BLaER1 treated with 17β-estradiol and CSF1 and Interleukin-3, amounts not matched to agents 10 nM and 100 nM (cell line): Measurements from ENCODE around the gene AIG1.
A peak's percentile ranks its signal among the peaks of the same experiment; 100 is the strongest.
"Not testable (repeated sequence)": the region's sequence is repeated elsewhere in the genome, so short reads cannot be mapped to it uniquely, and the experiment has no call there.

ENCODE experiments used
- H3K27ac ChIP-seq, 11 experiments: shearing (Covaris generic); formaldehyde crosslinking; 2 replicates each; pipeline ENCODE4 v1.8.1; 2022
- H3K27me3 ChIP-seq, 11 experiments: shearing (Covaris generic); formaldehyde crosslinking; 2 replicates each; pipeline ENCODE4 v1.8.1; 2022
- H3K36me3 ChIP-seq, 11 experiments: shearing (Covaris generic); formaldehyde crosslinking; 2 replicates each; pipeline ENCODE4 v1.8.1; 2022
- H3K4me1 ChIP-seq, 10 experiments: shearing (Covaris generic); formaldehyde crosslinking; 2 replicates each; pipeline ENCODE4 v1.8.1; 2022
- H3K4me2 ChIP-seq, 11 experiments: shearing (Covaris generic); formaldehyde crosslinking; 2 replicates each; pipeline ENCODE4 v1.8.1; 2022
- H3K4me3 ChIP-seq, 10 experiments: shearing (Covaris generic); formaldehyde crosslinking; 2 replicates each; pipeline ENCODE4 v1.8.1; 2022
- H3K9ac ChIP-seq, 11 experiments: shearing (Covaris generic); formaldehyde crosslinking; 2 replicates each; pipeline ENCODE4 v1.8.1; 2022
- H3K9me3 ChIP-seq, 11 experiments: shearing (Covaris generic); formaldehyde crosslinking; replicated peaks in 1 of 11; 2 replicates each; pipeline ENCODE4 v1.8.1; 2022
- H4K20me1 ChIP-seq, 11 experiments: shearing (Covaris generic); formaldehyde crosslinking; 2 replicates each; pipeline ENCODE4 v1.8.1; 2022
- Cebpa-rat ChIP-seq, 11 experiments: shearing (Covaris generic); IDR thresholded peaks; 2 replicates each; pipeline ENCODE4 v1.8.1; 2022

The AIG1 gene

GRCh38 chr6:143160015-143160414 is 99.3 kb downstream of the AIG1 start:
- H3K4me3 ChIP-seq, result no peak overlapping the region
- peaks cover 0 to 23% (median 7%) of the 10 kb centered on the region in 10 experiments; a peak in 10 of 20 replicates for H3K4me1 ChIP-seq
- no peak overlapping the region for H3K9ac ChIP-seq
- no peaks in the 10 kb centered on the region for H3K27me3 ChIP-seq
- TF ChIP-seq Cebpa-rat (IDR thresholded peaks at IDR 0.05), result no peak
- no peaks in the 10 kb centered on the region for H3K36me3 ChIP-seq
- H3K27ac ChIP-seq, result no peak overlapping the region
- no peaks in the 10 kb centered on the region for H3K9me3 ChIP-seq
- H4K20me1 ChIP-seq, result no peaks in the 10 kb centered on the region
- H3K4me2 ChIP-seq, result no peak overlapping the region

DNA sequence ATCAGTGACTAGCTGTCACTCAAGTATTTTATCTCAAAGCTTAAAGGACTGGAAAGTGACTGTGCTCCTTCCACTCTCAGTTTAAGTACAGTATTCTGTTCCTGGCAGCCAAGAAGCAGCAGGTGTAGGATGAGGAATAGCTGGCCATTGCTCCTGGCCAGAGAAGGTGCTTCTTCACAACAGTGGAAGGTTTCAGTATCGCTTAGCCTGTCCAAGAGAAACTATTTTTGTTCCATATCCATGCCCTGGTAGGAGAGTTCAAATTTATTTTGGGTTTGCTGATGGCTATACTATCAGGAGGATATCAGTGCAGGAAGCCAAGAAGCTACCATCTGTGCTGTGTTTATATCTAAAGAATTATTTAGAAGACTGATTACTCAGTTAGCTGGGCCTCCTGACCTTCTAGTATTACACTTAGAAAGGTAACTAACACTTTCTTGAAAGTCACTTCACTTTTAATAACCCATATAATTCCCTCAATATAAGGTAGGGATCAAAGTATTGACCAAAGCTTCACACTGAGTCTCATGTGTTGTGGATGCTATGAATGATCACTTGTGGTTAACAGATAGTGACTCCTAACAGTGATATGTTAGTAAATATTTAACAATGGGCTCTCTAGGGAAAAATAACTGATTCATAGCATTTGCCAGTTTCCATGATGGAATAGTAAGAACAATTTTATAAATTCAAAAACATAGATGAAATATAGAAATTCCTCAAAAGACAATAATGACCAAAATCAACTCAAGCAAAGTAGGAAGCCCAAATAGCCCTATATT is 99.9 kb downstream of the AIG1 start:
- no peak for TF ChIP-seq Cebpa-rat (IDR thresholded peaks at IDR 0.05)

GRCh38 chr6:143163621-143164020 is 102.9 kb downstream of the AIG1 start:
- Histone ChIP-seq H3K4me2 (no peak overlapping the region), H3K36me3 (no peaks in the 10 kb centered on the region)

More for the DNA sequence above, 99.9 kb downstream of the AIG1 start:
- peaks cover 0 to 20% (median 7%) of the 10 kb centered on the region in 10 experiments; a peak in 10 of 20 replicates for H3K4me1 ChIP-seq
- H3K4me3 ChIP-seq, result no peak overlapping the region
- no peaks in the 10 kb centered on the region for H3K27me3 ChIP-seq
- no peak overlapping the region for H3K27ac ChIP-seq
- H3K36me3 ChIP-seq, result no peaks in the 10 kb centered on the region
- H3K9me3 ChIP-seq, result no peaks in the 10 kb centered on the region
- H4K20me1 ChIP-seq, result no peaks in the 10 kb centered on the region
- no peak overlapping the region for H3K9ac ChIP-seq
- no peak overlapping the region for H3K4me2 ChIP-seq

GRCh38 chr6:143164565-143165105 is 103.9 kb downstream of the AIG1 start:
- H4K20me1 ChIP-seq, result no peaks in the 10 kb centered on the region
- TF ChIP-seq Cebpa-rat (IDR thresholded peaks at IDR 0.05), result no peak
- H3K27ac ChIP-seq, result no peak overlapping the region
- H3K4me1 ChIP-seq, result peaks cover 0 to 7% (median 0%) of the 10 kb centered on the region in 10 experiments; a peak in 3 of 20 replicates
- no peaks in the 10 kb centered on the region for H3K27me3 ChIP-seq
- no peaks in the 10 kb centered on the region for H3K36me3 ChIP-seq
- no peaks in the 10 kb centered on the region for H3K9me3 ChIP-seq
- peak overlapping the region in 2 of 11 experiments; percentile 1 to 4; a peak in 2 of 22 replicates for H3K4me2 ChIP-seq
- no peak overlapping the region for H3K9ac ChIP-seq
- no peak overlapping the region for H3K4me3 ChIP-seq

More at GRCh38 chr6:143163621-143164020, 102.9 kb downstream of the AIG1 start:
- H3K9me3 ChIP-seq, result no peaks in the 10 kb centered on the region
- no peak overlapping the region for H3K9ac ChIP-seq
- H4K20me1 ChIP-seq, result no peaks in the 10 kb centered on the region
- H3K27ac ChIP-seq, result no peak overlapping the region
- TF ChIP-seq Cebpa-rat (IDR thresholded peaks at IDR 0.05), result no peak
- H3K27me3 ChIP-seq, result no peaks in the 10 kb centered on the region
- H3K4me1 ChIP-seq, result peaks cover 0 to 7% (median 1%) of the 10 kb centered on the region in 10 experiments; a peak in 9 of 20 replicates
- no peak overlapping the region for H3K4me3 ChIP-seq

DNA sequence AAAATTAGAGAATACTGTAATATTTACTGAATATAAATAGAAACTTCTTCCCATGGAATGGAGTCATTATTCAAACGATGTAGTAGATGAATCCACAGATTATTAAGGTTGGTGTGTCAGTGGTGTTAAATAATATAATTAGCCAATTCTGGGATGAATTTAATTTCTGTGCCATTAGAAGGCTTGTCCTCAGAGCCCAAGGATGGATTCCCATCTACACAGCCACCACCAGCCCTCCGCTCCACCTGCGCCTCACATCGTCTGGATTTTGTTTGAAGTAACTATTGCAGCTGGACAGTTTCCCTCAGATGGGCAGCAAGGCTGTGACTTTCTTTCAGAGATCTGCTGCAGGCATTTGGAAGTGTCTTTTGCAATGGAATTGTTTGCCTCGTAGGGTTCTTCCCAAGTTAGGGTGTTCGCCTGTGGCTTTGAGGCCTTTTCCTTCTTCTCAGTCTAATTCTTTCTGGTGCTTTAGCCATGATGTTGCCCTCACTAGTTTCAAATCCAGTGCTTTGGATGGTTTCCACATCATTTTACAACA is 104.7 kb downstream of the AIG1 start:
- H3K4me3 ChIP-seq, result no peak overlapping the region
- no peak for TF ChIP-seq Cebpa-rat (IDR thresholded peaks at IDR 0.05)
- no peak overlapping the region for H3K4me2 ChIP-seq
- no peak overlapping the region for H3K27ac ChIP-seq
- H3K27me3 ChIP-seq, result no peaks in the 10 kb centered on the region
- no peak overlapping the region for H3K9ac ChIP-seq
- H3K4me1 ChIP-seq, result peaks cover 0 to 7% (median 0%) of the 10 kb centered on the region in 10 experiments; a peak in 3 of 20 replicates
- no peaks in the 10 kb centered on the region for H3K9me3 ChIP-seq
- no peaks in the 10 kb centered on the region for H3K36me3 ChIP-seq
- H4K20me1 ChIP-seq, result no peaks in the 10 kb centered on the region

DNA sequence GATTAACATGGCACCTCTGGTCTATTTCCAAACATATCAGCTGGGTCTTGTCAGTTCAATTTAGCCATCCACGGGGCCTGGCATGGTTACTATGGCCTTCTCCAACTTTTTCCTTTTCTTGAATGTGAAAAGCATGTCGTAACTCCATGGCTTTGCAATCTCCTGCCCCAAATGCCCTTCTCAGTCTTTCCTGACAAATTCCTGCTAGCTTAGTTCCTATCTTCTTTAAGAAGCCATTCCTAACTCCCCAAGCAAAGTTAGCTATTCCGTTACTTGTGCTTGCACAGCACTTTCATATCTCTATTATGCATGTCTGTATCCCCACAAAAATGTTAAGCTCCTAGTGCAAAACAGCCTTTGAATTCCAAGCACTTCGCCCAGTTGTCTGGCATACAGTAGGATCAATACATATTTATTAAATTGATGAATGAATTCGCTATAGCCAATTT is 105.6 kb downstream of the AIG1 start:
- Histone ChIP-seq H3K36me3 (no peaks in the 10 kb centered on the region), H3K27ac (no peak overlapping the region), H3K4me2 (no peak overlapping the region), H3K4me1 (peaks cover 0 to 7% (median 0%) of the 10 kb centered on the region in 10 experiments; a peak in 3 of 20 replicates), H3K27me3 (no peaks in the 10 kb centered on the region), H3K4me3 (no peak overlapping the region), H4K20me1 (no peaks in the 10 kb centered on the region), H3K9ac (no peak overlapping the region), H3K9me3 (no peaks in the 10 kb centered on the region)
- TF ChIP-seq Cebpa-rat (IDR thresholded peaks at IDR 0.05), result no peak

GRCh38 chr6:143167224-143167623 is 106.5 kb downstream of the AIG1 start:
- Histone ChIP-seq H3K4me3 (no peak overlapping the region), H3K27ac (no peak overlapping the region)

GRCh38 chr6:143168396-143168816 is 107.7 kb downstream of the AIG1 start:
- H3K9me3 ChIP-seq, result peaks cover 0 to 10% (median 6%) of the 10 kb centered on the region in 11 experiments; a peak in 11 of 22 replicates
- H4K20me1 ChIP-seq, H3K27me3 ChIP-seq, H3K36me3 ChIP-seq, H3K27ac ChIP-seq, H3K9ac ChIP-seq, H3K4me2 ChIP-seq, H3K4me1 ChIP-seq, H3K4me3 ChIP-seq: not testable (repeated sequence)

More at GRCh38 chr6:143167224-143167623, 106.5 kb downstream of the AIG1 start:
- Histone ChIP-seq H3K9ac (no peak overlapping the region), H3K36me3 (no peaks in the 10 kb centered on the region), H3K9me3 (peaks cover 0 to 4% (median 0%) of the 10 kb centered on the region in 11 experiments; a peak in 1 of 22 replicates), H4K20me1 (no peaks in the 10 kb centered on the region), H3K4me1 (peaks cover 0 to 7% (median 0%) of the 10 kb centered on the region in 10 experiments; a peak in 3 of 20 replicates), H3K27me3 (no peaks in the 10 kb centered on the region), H3K4me2 (no peak overlapping the region)
- TF ChIP-seq Cebpa-rat (IDR thresholded peaks at IDR 0.05), result no peak

DNA sequence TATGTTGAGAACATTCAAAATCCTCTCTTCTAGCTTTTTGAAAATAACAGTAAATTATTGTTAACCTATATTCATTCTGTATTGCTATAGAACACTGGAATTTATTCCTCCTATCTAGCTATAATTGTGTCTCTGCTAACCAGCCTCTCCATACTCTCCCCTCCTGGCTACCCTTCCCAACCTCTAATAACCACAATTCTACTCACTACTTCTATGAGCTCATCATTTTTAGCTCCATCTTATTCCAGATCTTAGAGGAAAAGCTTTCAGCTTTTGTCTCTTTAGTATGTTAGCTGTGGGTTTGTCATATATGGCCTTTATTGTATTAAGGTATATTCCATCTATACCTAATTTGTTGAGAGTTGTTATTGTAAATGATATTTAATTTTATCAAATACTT is 108.8 kb downstream of the AIG1 start:
- Histone ChIP-seq H3K27ac (no peak overlapping the region), H3K4me1 (peaks cover 0 to 5% (median 0%) of the 10 kb centered on the region in 10 experiments; a peak in 3 of 20 replicates), H3K9me3 (peaks cover 7 to 19% (median 14%) of the 10 kb centered on the region in 11 experiments; a peak in 17 of 22 replicates), H3K4me3 (no peak overlapping the region), H3K4me2 (no peak overlapping the region), H3K36me3 (0 out of 22 replicates have a peak, but pooled peaks cover 0 to under 1% (median 0%) of the 10 kb centered on the region in 11 experiments), H3K9ac (no peak overlapping the region), H4K20me1 (no peaks in the 10 kb centered on the region), H3K27me3 (no peaks in the 10 kb centered on the region)
- no peak for TF ChIP-seq Cebpa-rat (IDR thresholded peaks at IDR 0.05)
